WTC11 (cell line): Measurements from ENCODE around the gene EPN1. TPM values are rescaled to one million over a fixed set of nuclear protein-coding genes. Genes with fewer than 3 reads are reported as not detected.

Experiments
- ATAC-seq: fragments of 200-7000 bp; cut with Tn5 transposase; 2 replicates; pipeline ENCODE4 v1.10.0; 2021; ENCODE audit warnings: mild to moderate bottlenecking, moderate library complexity
- CTCF ChIA-PET: fragments of 300-600 bp; sonication (Branson Sonifier 250); formaldehyde crosslinking; loops from one replicate; lab custom pipeline; 2021; ENCODE audit warnings: antibody characterized with exemption; lab: Charles Lee
- POLR2A ChIA-PET: fragments of 350-600 bp; sonication (Branson Sonifier 250); formaldehyde crosslinking; loops from one replicate; lab custom pipeline; 2021; ENCODE audit warnings: antibody characterized with exemption; lab: Charles Lee
- DNase-seq: peaks from one replicate; pipeline ENCODE4 v3.0.0; 2021; ENCODE audit warnings: low spot score
- H3K27ac Mint-ChIP-seq: 2 replicates; pipeline ENCODE4 v1.8.0; 2021; ENCODE audit warnings: mixed read lengths
- H3K27me3 Mint-ChIP-seq: 2 replicates; pipeline ENCODE4 v1.8.0; 2021; ENCODE audit warnings: low read depth, mild to moderate bottlenecking, moderate library complexity, mixed read lengths
- H3K36me3 Mint-ChIP-seq: 2 replicates; pipeline ENCODE4 v1.8.0; 2021; ENCODE audit warnings: mixed read lengths
- H3K4me1 Mint-ChIP-seq: 2 replicates; pipeline ENCODE4 v1.8.0; 2022; ENCODE audit warnings: mixed read lengths
- H3K4me3 Mint-ChIP-seq: 2 replicates; pipeline ENCODE4 v1.8.0; 2021; ENCODE audit warnings: mild to moderate bottlenecking, moderate library complexity, mixed read lengths
- H3K9me3 Mint-ChIP-seq: 2 replicates; pipeline ENCODE4 v1.8.0; 2021; ENCODE audit warnings: mixed read lengths
- ATF1 ChIP-seq: sonication (generic); formaldehyde crosslinking; IDR thresholded peaks from 2 replicates; pipeline ENCODE4 v1.8.1; 2023; ENCODE audit warnings: mild to moderate bottlenecking, moderate library complexity, missing genetic modification reagents
- CBFB ChIP-seq: sonication (generic); formaldehyde crosslinking; IDR thresholded peaks from 2 replicates; pipeline ENCODE4 v1.8.1; 2022; ENCODE audit warnings: mild to moderate bottlenecking, low read depth, missing genetic modification reagents
- CREM ChIP-seq: sonication (generic); formaldehyde crosslinking; IDR thresholded peaks from 2 replicates; pipeline ENCODE4 v1.8.1; 2022; ENCODE audit warnings: mild to moderate bottlenecking, missing genetic modification reagents, moderate library complexity
- ELF4 ChIP-seq: sonication (generic); formaldehyde crosslinking; IDR thresholded peaks from 2 replicates; pipeline ENCODE4 v1.8.1; 2022; ENCODE audit warnings: low read depth, mild to moderate bottlenecking, moderate library complexity, missing genetic modification reagents
- FOXP1 ChIP-seq: sonication (generic); formaldehyde crosslinking; IDR thresholded peaks from 2 replicates; pipeline ENCODE4 v1.8.0; 2022; ENCODE audit warnings: missing genetic modification reagents, mild to moderate bottlenecking, moderate library complexity, borderline replicate concordance
- GABPB1 ChIP-seq: sonication (generic); formaldehyde crosslinking; IDR thresholded peaks from 2 replicates; pipeline ENCODE4 v1.8.1; 2023; ENCODE audit warnings: mild to moderate bottlenecking, missing genetic modification reagents
- GTF2I ChIP-seq: fragments of 250-450 bp; sonication (Bioruptor Pico); conservative IDR thresholded peaks from 2 replicates; pipeline ENCODE4 v1.4.0; 2021; ENCODE audit warnings: mild to moderate bottlenecking
- JUN ChIP-seq: sonication (generic); formaldehyde crosslinking; IDR thresholded peaks from 2 replicates; pipeline ENCODE4 v1.8.0; 2023; ENCODE audit warnings: mild to moderate bottlenecking, missing genetic modification reagents
- KAT7 ChIP-seq: sonication (generic); formaldehyde crosslinking; IDR thresholded peaks from 2 replicates; pipeline ENCODE4 v1.8.1; 2023; ENCODE audit warnings: missing genetic modification reagents, mild to moderate bottlenecking, borderline replicate concordance
- NFE2L1 ChIP-seq: sonication (generic); formaldehyde crosslinking; IDR thresholded peaks from 2 replicates; pipeline ENCODE4 v1.8.1; 2023; ENCODE audit warnings: missing genetic modification reagents
- NR3C1 ChIP-seq: sonication (generic); formaldehyde crosslinking; conservative IDR thresholded peaks from 2 replicates; pipeline ENCODE4 v1.8.1; 2023; ENCODE audit warnings: low read depth, mild to moderate bottlenecking, missing genetic modification reagents
- TCF7 ChIP-seq: sonication (generic); formaldehyde crosslinking; IDR thresholded peaks from 2 replicates; pipeline ENCODE4 v1.8.0; 2022; ENCODE audit warnings: mild to moderate bottlenecking, low read depth, missing genetic modification reagents, moderate library complexity
- TEAD1 ChIP-seq: sonication (generic); formaldehyde crosslinking; IDR thresholded peaks from 2 replicates; pipeline ENCODE4 v1.8.0; 2022; ENCODE audit warnings: mild to moderate bottlenecking, missing genetic modification reagents
- ZNF121 ChIP-seq: sonication (generic); formaldehyde crosslinking; IDR thresholded peaks from 2 replicates; pipeline ENCODE4 v1.8.0; 2023; ENCODE audit warnings: missing genetic modification reagents
- ZNF138 ChIP-seq: sonication (generic); formaldehyde crosslinking; conservative IDR thresholded peaks from 2 replicates; pipeline ENCODE4 v1.8.1; 2022; ENCODE audit warnings: mild to moderate bottlenecking, moderate library complexity, missing genetic modification reagents
- total RNA-seq: library from RNA; stranded (reverse); gene quantifications from 3 replicates; pipeline ENCODE4 v1.2.3, GENCODE V29; 2021
- TF ChIP-seq, protein P1 (sequence below): fragments of 250-450 bp; sonication (Bioruptor Pico); IDR thresholded peaks from 2 replicates; pipeline ENCODE4 v1.9.0; 2021; ENCODE audit warnings: mild to moderate bottlenecking, borderline replicate concordance
- TF ChIP-seq, protein P2 (sequence below): sonication (generic); formaldehyde crosslinking; IDR thresholded peaks from 2 replicates; pipeline ENCODE4 v1.8.0; 2022; ENCODE audit warnings: mild to moderate bottlenecking, missing genetic modification reagents
- TF ChIP-seq, protein P3 (sequence below): fragments of 250-450 bp; sonication (Bioruptor Pico); IDR thresholded peaks from 2 replicates; pipeline ENCODE4 v1.9.0; 2021; ENCODE audit warnings: mild to moderate bottlenecking
- TF ChIP-seq, protein P4 (sequence below): sonication (generic); formaldehyde crosslinking; IDR thresholded peaks from 2 replicates; pipeline ENCODE4 v1.8.1; 2022; ENCODE audit warnings: low read depth, mild to moderate bottlenecking, moderate library complexity, missing genetic modification reagents, borderline replicate concordance

Gene EPN1
- total RNA-seq, 1 experiment from 2014 or later: 234 TPM

DNA sequence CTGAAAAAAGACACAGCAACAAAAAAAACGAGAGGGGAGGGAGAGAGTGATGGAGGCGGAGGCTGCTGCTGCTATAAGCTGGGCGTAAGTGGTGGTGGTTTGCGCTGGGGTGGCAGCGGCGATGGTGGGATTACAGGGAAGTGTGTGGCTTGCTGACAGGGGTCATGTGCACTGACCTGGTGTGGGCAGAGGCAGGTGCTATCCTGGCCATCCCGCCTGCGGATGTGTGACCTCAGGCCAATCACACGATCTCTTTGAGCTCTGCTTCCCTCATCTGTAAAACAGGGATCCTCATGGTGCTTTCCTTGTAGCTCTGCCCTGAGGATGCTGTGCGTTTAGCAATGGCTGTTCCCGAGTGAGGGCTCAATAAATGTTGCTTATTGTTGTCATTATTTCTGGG lies 37.5 kb upstream of the EPN1 start:
- no peak for DNase-seq
- Mint-ChIP-seq H3K27ac (no peak overlapping the region; the same call in 1 of the 2 replicates), H3K4me3 (no peak overlapping the region), H3K9me3 (peaks cover 4% of the 10 kb centered on the region), H3K27me3 (peaks cover 9% of the 10 kb centered on the region), H3K36me3 (peaks cover 16% of the 10 kb centered on the region), H3K4me1 (peaks cover 30% of the 10 kb centered on the region)
- no peak for ATAC-seq
- CTCF ChIA-PET: interaction anchor here (0.8 to 2.1 kb wide), 4 partner anchors 16 to 134 kb away, joined by 4 to 10 read pairs (median 6); partner anchors contain the start of gene ZNF865
- TF ChIP-seq, protein P1, sequence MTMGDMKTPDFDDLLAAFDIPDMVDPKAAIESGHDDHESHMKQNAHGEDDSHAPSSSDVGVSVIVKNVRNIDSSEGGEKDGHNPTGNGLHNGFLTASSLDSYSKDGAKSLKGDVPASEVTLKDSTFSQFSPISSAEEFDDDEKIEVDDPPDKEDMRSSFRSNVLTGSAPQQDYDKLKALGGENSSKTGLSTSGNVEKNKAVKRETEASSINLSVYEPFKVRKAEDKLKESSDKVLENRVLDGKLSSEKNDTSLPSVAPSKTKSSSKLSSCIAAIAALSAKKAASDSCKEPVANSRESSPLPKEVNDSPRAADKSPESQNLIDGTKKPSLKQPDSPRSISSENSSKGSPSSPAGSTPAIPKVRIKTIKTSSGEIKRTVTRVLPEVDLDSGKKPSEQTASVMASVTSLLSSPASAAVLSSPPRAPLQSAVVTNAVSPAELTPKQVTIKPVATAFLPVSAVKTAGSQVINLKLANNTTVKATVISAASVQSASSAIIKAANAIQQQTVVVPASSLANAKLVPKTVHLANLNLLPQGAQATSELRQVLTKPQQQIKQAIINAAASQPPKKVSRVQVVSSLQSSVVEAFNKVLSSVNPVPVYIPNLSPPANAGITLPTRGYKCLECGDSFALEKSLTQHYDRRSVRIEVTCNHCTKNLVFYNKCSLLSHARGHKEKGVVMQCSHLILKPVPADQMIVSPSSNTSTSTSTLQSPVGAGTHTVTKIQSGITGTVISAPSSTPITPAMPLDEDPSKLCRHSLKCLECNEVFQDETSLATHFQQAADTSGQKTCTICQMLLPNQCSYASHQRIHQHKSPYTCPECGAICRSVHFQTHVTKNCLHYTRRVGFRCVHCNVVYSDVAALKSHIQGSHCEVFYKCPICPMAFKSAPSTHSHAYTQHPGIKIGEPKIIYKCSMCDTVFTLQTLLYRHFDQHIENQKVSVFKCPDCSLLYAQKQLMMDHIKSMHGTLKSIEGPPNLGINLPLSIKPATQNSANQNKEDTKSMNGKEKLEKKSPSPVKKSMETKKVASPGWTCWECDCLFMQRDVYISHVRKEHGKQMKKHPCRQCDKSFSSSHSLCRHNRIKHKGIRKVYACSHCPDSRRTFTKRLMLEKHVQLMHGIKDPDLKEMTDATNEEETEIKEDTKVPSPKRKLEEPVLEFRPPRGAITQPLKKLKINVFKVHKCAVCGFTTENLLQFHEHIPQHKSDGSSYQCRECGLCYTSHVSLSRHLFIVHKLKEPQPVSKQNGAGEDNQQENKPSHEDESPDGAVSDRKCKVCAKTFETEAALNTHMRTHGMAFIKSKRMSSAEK (CRISPR knock-in tag): no peak
- POLR2A ChIA-PET: interaction anchor here (0.6 kb wide), 1 partner anchor 687 kb away, joined by 3 read pairs; no protein-coding TSS in a partner anchor

DNA sequence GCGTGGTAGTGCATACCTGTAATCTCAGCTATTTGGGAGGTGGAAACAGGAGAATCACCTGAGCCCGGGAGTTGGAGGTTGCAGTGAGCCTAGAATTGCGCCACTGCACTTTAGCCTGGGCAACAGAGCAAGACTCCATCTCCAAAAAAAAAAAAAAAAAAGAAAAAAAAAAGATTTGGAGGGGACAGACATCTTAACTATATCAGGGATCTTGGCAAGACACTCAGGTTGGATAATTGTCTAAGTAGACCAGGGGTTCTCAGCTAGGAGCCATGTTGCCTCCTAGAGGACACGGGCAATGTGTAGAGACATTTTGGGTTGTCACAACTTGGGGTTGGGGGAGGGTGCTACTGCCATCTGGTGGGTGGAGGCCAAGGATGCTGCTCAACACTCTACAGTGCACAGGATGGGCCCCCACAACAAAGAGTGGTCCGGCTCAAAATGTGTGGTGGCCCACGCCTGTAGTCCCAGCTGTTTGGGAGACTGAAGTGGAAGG lies 36.1 kb upstream of the EPN1 start:
- peak; percentile 63 for DNase-seq
- peaks cover 16% of the 10 kb centered on the region for H3K36me3 Mint-ChIP-seq
- TF ChIP-seq CBFB (CRISPR knock-in tag) (no peak), NR3C1 (CRISPR knock-in tag) (no peak)
- peak overlapping the region; percentile 36; the same call in 1 of the 2 replicates for H3K4me3 Mint-ChIP-seq
- peaks cover 4% of the 10 kb centered on the region for H3K9me3 Mint-ChIP-seq
- peaks cover 9% of the 10 kb centered on the region for H3K27me3 Mint-ChIP-seq
- ATAC-seq: peak; percentile 6
- H3K27ac Mint-ChIP-seq: no peak overlapping the region; the same call in 1 of the 2 replicates
- H3K4me1 Mint-ChIP-seq: peaks cover 37% of the 10 kb centered on the region
- ChIA-PET POLR2A (no interaction called here), CTCF (interaction anchor here (0.6 to 2.1 kb wide), 9 partner anchors 14 to 505 kb away, joined by 3 to 17 read pairs (median 3); partner anchors contain the start of gene U2AF2)

DNA sequence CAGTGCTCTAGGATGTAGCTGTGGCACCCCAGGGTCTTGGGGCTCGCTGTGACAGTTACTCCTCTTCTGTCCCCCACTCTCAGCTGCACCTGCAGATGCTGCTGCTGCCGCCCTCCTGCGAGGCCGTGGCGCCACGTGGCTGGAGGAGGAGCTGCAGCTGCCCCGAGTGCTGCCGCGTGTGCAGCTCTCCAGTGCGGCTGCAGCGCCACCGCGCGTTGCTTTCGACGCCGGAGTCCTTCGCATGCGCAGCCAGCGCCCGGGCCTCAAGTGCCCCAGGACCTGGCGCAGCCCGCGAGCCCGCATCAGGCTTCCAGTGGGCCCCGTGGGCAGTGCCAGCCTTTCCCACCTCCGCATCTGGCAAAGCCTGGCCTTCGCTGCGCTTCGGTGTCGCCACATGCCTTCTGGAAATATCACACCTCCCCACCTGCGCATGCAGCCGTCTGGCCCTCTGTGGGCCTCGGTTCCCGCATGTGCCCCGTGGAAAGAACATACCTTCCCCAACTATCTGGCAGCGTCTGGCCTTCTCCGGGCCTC lies 34.9 kb upstream of the EPN1 start:
- H3K4me1 Mint-ChIP-seq: peaks cover 35% of the 10 kb centered on the region
- H3K4me3 Mint-ChIP-seq: peak overlapping the region; percentile 70
- H3K9me3 Mint-ChIP-seq: peaks cover 4% of the 10 kb centered on the region
- peaks cover 13% of the 10 kb centered on the region for H3K36me3 Mint-ChIP-seq
- peak; percentile 54 for DNase-seq
- CTCF ChIA-PET: interaction anchor here (1.0 to 2.1 kb wide), 7 partner anchors 13 to 178 kb away, joined by 3 to 17 read pairs (median 5); partner anchors contain the start of genes FIZ1 and U2AF2
- POLR2A ChIA-PET: interaction anchor here (0.5 to 1.0 kb wide), 3 partner anchors 14 to 1439 kb away, joined by 3 to 4 read pairs (median 3); partner anchors contain the start of gene RPS9
- peak overlapping the region; percentile 92 for H3K27ac Mint-ChIP-seq
- peaks cover 9% of the 10 kb centered on the region for H3K27me3 Mint-ChIP-seq
- ATAC-seq: no peak
- TF ChIP-seq TCF7 (CRISPR knock-in tag) (peak; percentile 93; the same call in 1 of the 2 replicates), FOXP1 (CRISPR knock-in tag) (peak; percentile 86), JUN (peak; percentile 94), TEAD1 (CRISPR knock-in tag) (peak; percentile 96), GTF2I (no peak), KAT7 (CRISPR knock-in tag) (no peak), ZNF121 (CRISPR knock-in tag) (peak; percentile 72; the same call in 1 of the 2 replicates), CREM (CRISPR knock-in tag) (0 out of 2 replicates have a peak, but pooled peaks have one; percentile 47), NFE2L1 (peak; percentile 95), ELF4 (CRISPR knock-in tag) (no peak), ATF1 (CRISPR knock-in tag) (0 out of 2 replicates have a peak, but pooled peaks have one; percentile 32), GABPB1 (CRISPR knock-in tag) (no peak), ZNF138 (CRISPR knock-in tag) (no peak)
- TF ChIP-seq, protein P2, sequence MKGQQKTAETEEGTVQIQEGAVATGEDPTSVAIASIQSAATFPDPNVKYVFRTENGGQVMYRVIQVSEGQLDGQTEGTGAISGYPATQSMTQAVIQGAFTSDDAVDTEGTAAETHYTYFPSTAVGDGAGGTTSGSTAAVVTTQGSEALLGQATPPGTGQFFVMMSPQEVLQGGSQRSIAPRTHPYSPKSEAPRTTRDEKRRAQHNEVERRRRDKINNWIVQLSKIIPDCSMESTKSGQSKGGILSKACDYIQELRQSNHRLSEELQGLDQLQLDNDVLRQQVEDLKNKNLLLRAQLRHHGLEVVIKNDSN: peak; percentile 86
- TF ChIP-seq, protein P3, sequence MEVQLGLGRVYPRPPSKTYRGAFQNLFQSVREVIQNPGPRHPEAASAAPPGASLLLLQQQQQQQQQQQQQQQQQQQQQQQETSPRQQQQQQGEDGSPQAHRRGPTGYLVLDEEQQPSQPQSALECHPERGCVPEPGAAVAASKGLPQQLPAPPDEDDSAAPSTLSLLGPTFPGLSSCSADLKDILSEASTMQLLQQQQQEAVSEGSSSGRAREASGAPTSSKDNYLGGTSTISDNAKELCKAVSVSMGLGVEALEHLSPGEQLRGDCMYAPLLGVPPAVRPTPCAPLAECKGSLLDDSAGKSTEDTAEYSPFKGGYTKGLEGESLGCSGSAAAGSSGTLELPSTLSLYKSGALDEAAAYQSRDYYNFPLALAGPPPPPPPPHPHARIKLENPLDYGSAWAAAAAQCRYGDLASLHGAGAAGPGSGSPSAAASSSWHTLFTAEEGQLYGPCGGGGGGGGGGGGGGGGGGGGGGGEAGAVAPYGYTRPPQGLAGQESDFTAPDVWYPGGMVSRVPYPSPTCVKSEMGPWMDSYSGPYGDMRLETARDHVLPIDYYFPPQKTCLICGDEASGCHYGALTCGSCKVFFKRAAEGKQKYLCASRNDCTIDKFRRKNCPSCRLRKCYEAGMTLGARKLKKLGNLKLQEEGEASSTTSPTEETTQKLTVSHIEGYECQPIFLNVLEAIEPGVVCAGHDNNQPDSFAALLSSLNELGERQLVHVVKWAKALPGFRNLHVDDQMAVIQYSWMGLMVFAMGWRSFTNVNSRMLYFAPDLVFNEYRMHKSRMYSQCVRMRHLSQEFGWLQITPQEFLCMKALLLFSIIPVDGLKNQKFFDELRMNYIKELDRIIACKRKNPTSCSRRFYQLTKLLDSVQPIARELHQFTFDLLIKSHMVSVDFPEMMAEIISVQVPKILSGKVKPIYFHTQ (CRISPR knock-in tag): no peak
- TF ChIP-seq, protein P4, sequence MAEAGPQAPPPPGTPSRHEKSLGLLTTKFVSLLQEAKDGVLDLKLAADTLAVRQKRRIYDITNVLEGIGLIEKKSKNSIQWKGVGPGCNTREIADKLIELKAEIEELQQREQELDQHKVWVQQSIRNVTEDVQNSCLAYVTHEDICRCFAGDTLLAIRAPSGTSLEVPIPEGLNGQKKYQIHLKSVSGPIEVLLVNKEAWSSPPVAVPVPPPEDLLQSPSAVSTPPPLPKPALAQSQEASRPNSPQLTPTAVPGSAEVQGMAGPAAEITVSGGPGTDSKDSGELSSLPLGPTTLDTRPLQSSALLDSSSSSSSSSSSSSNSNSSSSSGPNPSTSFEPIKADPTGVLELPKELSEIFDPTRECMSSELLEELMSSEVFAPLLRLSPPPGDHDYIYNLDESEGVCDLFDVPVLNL (CRISPR knock-in tag): peak; percentile 77
